Activated T-helper 2 cell treated with anti-CD3 and anti-CD28 coated beads, Interferon-gamma antibody, Interleukin-2, Interleukin-4, amounts not matched to agents 10 μg/mL and 5 μg/mL and 100 μg/mL, durations not matched to agents 14 hours and 24 hours and 36 hours (primary cell): Measurements from ENCODE around the gene COL20A1. TPM values are rescaled to one million over a fixed set of nuclear protein-coding genes. Genes with fewer than 3 reads are reported as not detected.

ENCODE experiments used
- DNase-seq: peaks from one replicate; pipeline ENCODE4 v3.0.0; 2021; ENCODE audit warnings: low spot score
- H3K27ac Mint-ChIP-seq: one replicate; pipeline ENCODE4 v1.8.0; 2021; ENCODE audit warnings: mixed read lengths
- H3K27me3 Mint-ChIP-seq: one replicate; pipeline ENCODE4 v1.8.0; 2021; ENCODE audit warnings: low read depth, mixed read lengths
- H3K36me3 Mint-ChIP-seq: one replicate; pipeline ENCODE4 v1.8.0; 2021; ENCODE audit warnings: low read depth, mixed read lengths
- H3K4me1 Mint-ChIP-seq: one replicate; pipeline ENCODE4 v1.8.0; 2021; ENCODE audit warnings: low read depth, mixed read lengths
- H3K4me3 Mint-ChIP-seq: one replicate; pipeline ENCODE4 v1.8.0; 2021; ENCODE audit warnings: low read depth, mild to moderate bottlenecking, moderate library complexity, mixed read lengths
- H3K9me3 Mint-ChIP-seq: one replicate; pipeline ENCODE4 v1.8.0; 2021; ENCODE audit warnings: mixed read lengths
- intact Hi-C: fragments of 100-400 bp; cut with micrococcal nuclease; formaldehyde crosslinking; loops from one replicate; pipeline ENCODE4 v1.15.1; 2023
- total RNA-seq: library from RNA; stranded (reverse); gene quantifications from 2 replicates; pipeline ENCODE4 v1.2.3, GENCODE V29; 2022

Gene COL20A1
- total RNA-seq, 1 donor from 2014 or later = not detected

DNA sequence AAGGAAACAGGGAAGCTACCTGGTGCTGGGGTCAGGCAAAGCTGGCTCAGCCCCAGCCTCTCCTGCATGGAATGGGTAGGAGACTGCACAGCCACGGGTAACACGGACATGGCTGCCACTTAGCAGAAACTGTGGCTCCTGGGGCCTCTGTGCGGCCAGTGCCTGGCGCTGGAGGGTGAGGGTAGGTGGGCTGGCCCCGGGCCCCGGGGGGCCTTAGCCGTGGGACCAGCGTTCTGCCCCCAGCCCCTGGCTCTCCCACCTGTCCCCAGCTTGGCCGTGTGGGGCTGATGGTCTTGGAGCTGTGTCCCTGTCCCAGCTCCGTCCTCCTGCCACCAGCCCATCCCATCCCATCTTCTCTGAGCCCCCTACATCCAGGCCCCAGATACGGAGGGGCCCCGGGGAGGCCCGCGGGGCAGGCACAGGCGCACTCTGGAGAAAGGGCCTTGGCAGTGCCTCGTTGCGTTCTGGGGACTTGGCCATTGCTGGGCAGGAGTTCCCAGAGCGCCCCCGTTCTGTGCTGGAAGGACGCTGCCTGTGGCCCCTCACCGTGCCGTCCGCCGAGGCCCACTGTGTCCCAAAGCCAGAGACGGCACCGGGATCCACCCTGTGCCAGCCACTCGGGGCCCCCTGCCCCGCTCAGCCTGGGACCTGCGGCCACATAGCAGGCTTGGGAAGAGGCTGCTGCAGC lies 56.0 kb downstream of the COL20A1 start:
- Mint-ChIP-seq H3K27me3 (no peaks in the 10 kb centered on the region), H3K36me3 (no peaks in the 10 kb centered on the region), H3K27ac (no peak overlapping the region), H3K4me3 (no peak overlapping the region), H3K9me3 (peaks cover 9% of the 10 kb centered on the region), H3K4me1 (no peaks in the 10 kb centered on the region)
- intact Hi-C loops = no loop called here
- no peak for DNase-seq

GRCh38 chr20:63349516-63349895 lies 56.5 kb downstream of the COL20A1 start:
- no peaks in the 10 kb centered on the region for H3K4me1 Mint-ChIP-seq
- no peak overlapping the region for H3K4me3 Mint-ChIP-seq
- no peak for DNase-seq
- no peaks in the 10 kb centered on the region for H3K36me3 Mint-ChIP-seq
- H3K27me3 Mint-ChIP-seq = no peaks in the 10 kb centered on the region
- no peak overlapping the region for H3K27ac Mint-ChIP-seq
- intact Hi-C loops = no loop called here
- peaks cover 9% of the 10 kb centered on the region for H3K9me3 Mint-ChIP-seq

DNA sequence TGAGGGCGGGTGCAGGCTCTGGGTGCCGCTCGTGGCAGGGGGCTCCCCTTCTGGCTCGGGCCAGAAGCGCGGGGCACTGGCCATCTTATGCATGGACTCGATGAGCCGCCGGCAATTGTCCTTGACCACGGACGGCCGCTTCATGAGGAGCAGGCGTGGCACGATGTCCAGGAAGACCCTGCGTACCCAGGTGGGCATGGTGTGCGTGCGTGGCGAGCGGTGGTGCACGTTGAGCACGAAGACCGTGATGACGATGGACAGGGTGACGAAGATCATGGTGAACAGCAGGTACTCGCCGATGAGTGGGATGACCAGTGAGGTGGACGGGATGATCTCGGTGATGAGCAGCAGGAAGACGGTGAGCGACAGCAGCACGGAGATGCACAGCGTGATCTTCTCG lies 57.2 kb downstream of the COL20A1 start:
- Mint-ChIP-seq H3K36me3 (no peaks in the 10 kb centered on the region), H3K9me3 (peaks cover 9% of the 10 kb centered on the region), H3K27ac (no peak overlapping the region), H3K4me3 (no peak overlapping the region), H3K27me3 (no peaks in the 10 kb centered on the region), H3K4me1 (no peaks in the 10 kb centered on the region)
- intact Hi-C loops = no loop called here
- no peak for DNase-seq

DNA sequence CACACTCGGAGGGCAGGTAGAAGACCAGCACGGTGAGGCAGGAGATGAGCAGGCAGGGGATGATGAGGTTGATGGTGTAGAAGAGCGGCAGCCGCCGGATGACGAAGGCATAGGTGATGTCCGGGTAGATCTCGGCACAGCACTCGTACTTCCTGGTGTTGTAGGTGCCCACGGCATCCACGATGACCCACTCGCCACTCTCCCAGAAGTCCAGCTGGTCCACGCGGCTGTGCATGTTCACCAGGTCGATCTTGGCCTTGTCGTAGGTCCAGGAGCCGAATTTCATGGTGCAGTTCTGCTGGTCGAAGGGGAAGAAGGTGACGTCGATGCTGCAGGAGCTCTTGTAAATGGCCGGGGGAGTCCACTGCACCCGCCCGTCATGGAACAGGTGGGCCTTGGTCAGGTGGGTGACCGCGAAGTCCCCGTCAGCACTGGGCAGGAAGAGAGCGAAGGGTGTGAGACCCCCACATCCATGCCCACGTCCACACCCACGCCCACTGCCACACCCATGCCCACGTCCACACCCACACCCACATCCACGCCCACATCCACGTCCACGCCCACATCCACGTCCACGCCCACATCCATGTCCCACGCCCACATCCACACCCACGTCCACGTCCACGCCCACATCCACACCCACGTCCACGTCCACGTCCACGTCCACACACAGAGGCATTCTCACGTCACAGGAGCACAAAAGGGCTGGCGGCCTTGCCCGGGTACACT lies 57.8 kb downstream of the COL20A1 start:
- no peak overlapping the region for H3K27ac Mint-ChIP-seq
- H3K4me1 Mint-ChIP-seq = no peaks in the 10 kb centered on the region
- intact Hi-C loops = no loop called here
- H3K9me3 Mint-ChIP-seq = peaks cover 9% of the 10 kb centered on the region
- DNase-seq = no peak
- no peaks in the 10 kb centered on the region for H3K36me3 Mint-ChIP-seq
- H3K4me3 Mint-ChIP-seq = no peak overlapping the region
- H3K27me3 Mint-ChIP-seq = no peaks in the 10 kb centered on the region

DNA sequence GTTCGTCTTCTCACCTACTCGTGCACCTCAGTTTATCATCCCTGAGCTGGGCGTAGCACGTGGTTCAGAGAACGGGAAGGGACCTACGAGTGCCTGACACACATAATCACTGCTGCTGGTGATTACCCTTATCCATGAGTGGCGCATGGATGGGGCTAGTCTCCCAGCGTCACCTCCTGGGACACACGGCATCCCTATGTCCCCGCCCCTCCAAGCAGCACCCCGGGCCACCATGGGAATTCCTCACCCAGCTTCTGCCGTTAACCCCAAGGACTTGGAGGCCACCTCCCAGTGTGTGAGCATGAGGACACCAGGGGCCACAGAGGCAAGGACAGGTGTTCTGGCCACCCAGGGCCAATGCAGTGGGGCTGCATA lies 58.3 kb downstream of the COL20A1 start:
- no peak for DNase-seq
- peaks cover 9% of the 10 kb centered on the region for H3K9me3 Mint-ChIP-seq
- H3K4me1 Mint-ChIP-seq = no peaks in the 10 kb centered on the region
- H3K36me3 Mint-ChIP-seq = no peaks in the 10 kb centered on the region
- no peak overlapping the region for H3K27ac Mint-ChIP-seq
- intact Hi-C loops = no loop called here
- no peak overlapping the region for H3K4me3 Mint-ChIP-seq
- H3K27me3 Mint-ChIP-seq = no peaks in the 10 kb centered on the region

GRCh38 chr20:63351811-63352591 lies 59.0 kb downstream of the COL20A1 start:
- Mint-ChIP-seq H3K27ac (no peak overlapping the region), H3K27me3 (no peaks in the 10 kb centered on the region), H3K4me1 (no peaks in the 10 kb centered on the region), H3K4me3 (no peak overlapping the region), H3K9me3 (peaks cover 9% of the 10 kb centered on the region), H3K36me3 (no peaks in the 10 kb centered on the region)
- no peak for DNase-seq
- intact Hi-C loops = no loop called here

DNA sequence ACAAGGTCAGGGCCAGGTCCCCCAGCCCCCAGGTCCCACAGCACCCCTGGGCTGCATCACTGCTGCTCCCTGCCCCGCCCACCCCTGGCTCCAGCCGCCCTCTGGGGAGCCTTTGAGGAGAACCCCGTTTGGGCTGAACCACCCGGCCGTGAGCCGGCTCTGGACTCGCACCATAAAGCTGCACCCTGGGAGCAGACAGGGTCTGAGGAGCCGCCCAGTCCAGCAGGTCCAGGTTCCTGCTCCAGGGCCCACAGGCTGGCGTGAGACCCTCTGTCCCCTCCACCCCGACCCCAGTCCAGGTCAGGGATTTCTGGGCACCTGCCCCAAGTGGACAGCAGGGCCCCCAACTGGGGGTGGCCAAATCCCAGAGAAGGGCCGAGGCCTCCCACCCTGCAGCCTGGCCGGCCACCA lies 59.8 kb downstream of the COL20A1 start:
- Mint-ChIP-seq H3K4me3 (no peak overlapping the region), H3K9me3 (peaks cover 9% of the 10 kb centered on the region), H3K27me3 (no peaks in the 10 kb centered on the region), H3K27ac (no peak overlapping the region), H3K4me1 (no peaks in the 10 kb centered on the region), H3K36me3 (no peaks in the 10 kb centered on the region)
- intact Hi-C loops = no loop called here
- no peak for DNase-seq

DNA sequence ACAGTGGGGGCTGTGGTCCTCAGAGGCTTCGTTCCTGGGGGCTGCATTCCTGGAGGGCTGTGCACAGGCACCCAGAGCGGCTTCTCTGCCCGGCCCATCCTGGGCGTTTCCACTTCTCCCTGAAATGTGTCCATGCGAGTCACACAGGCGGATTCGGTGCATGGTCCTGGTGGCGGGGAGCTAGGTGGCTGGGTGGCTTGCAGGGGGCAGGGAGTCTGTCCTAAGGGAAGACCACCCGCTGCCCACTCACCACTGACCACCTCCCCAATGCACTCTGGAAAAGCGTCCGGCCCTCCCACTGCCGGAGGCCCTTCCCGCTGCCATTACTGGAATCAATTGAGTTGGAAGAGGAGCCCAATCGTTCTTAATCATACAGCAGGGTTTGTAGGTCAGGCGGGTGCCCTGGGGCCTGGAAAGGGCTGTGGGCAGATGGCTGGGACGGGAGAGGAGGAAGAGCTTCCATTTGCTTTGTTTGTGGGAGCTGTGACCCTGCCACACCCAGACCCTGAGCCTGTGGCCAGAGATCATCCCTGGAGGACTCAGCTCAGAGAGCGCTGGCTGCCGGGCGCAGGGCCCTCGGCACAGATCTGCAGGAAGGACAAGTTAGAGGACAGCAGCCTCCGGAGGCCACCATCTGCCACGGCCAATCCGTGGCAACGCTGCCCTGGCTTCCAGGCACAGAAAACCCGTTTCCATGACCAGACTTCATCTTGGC lies 61.8 kb downstream of the COL20A1 start:
- Mint-ChIP-seq H3K4me1 (no peaks in the 10 kb centered on the region), H3K9me3 (peaks cover 9% of the 10 kb centered on the region), H3K27ac (no peak overlapping the region), H3K36me3 (no peaks in the 10 kb centered on the region), H3K4me3 (no peak overlapping the region), H3K27me3 (no peaks in the 10 kb centered on the region)
- DNase-seq = no peak
- intact Hi-C loops = no loop called here

- no peaks in the 10 kb centered on the region for H3K36me3 Mint-ChIP-seq
- DNase-seq = no peak
- no peak overlapping the region for H3K27ac Mint-ChIP-seq
- no peaks in the 10 kb centered on the region for H3K27me3 Mint-ChIP-seq
- intact Hi-C loops = no loop called here
- no peak overlapping the region for H3K4me3 Mint-ChIP-seq
- H3K4me1 Mint-ChIP-seq = no peaks in the 10 kb centered on the region
- peaks cover 1% of the 10 kb centered on the region for H3K9me3 Mint-ChIP-seq
Observed at GRCh38 chr20:63355781-63356295, 62.9 kb downstream of the COL20A1 start.

DNA sequence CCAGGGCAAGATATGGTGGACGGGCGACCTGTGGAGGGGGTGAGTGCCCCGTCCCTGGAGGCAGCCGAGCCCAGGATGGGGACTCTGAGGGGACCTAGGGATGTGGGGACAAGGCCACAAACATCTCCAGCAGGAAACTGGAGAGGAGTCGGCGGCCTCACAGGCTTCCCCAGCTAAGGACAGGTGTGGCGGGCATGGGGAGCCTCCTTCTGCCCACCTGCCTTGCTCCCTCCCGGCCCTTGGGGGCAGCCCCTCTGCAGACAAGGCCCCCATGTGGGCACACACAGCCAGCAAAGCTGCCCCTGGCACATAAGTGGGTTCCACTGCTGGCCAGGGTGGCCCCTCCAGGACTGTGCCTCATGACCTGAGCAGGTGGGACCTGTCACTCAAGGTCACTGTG lies 63.5 kb downstream of the COL20A1 start:
- Mint-ChIP-seq H3K9me3 (no peaks in the 10 kb centered on the region), H3K4me1 (no peaks in the 10 kb centered on the region), H3K36me3 (no peaks in the 10 kb centered on the region), H3K4me3 (no peak overlapping the region), H3K27me3 (no peaks in the 10 kb centered on the region), H3K27ac (no peak overlapping the region)
- no peak for DNase-seq
- intact Hi-C loops = no loop called here

- H3K4me1 Mint-ChIP-seq = no peaks in the 10 kb centered on the region
- DNase-seq = no peak
- no peaks in the 10 kb centered on the region for H3K36me3 Mint-ChIP-seq
- H3K27me3 Mint-ChIP-seq = no peaks in the 10 kb centered on the region
- no peak overlapping the region for H3K4me3 Mint-ChIP-seq
- intact Hi-C loops = no loop called here
- no peak overlapping the region for H3K27ac Mint-ChIP-seq
- H3K9me3 Mint-ChIP-seq = no peaks in the 10 kb centered on the region
Observed at GRCh38 chr20:63356931-63357879, 64.2 kb downstream of the COL20A1 start.
